NOMO-1 treated with dmso at 0.1 percent for 144 hours (cell line): Measurements from ENCODE around the gene LCA5.
A peak's percentile ranks its signal among the peaks of the same experiment; 100 is the strongest.
"Not testable (repeated sequence)": the region's sequence is repeated elsewhere in the genome, so short reads cannot be mapped to it uniquely, and the experiment has no call there.

Experiments
- DNase-seq: peaks from one replicate; lab custom pipeline; 2025; ENCODE audit not compliant: unreplicated experiment; lab: John Stamatoyannopoulos, UW

Gene LCA5

DNA sequence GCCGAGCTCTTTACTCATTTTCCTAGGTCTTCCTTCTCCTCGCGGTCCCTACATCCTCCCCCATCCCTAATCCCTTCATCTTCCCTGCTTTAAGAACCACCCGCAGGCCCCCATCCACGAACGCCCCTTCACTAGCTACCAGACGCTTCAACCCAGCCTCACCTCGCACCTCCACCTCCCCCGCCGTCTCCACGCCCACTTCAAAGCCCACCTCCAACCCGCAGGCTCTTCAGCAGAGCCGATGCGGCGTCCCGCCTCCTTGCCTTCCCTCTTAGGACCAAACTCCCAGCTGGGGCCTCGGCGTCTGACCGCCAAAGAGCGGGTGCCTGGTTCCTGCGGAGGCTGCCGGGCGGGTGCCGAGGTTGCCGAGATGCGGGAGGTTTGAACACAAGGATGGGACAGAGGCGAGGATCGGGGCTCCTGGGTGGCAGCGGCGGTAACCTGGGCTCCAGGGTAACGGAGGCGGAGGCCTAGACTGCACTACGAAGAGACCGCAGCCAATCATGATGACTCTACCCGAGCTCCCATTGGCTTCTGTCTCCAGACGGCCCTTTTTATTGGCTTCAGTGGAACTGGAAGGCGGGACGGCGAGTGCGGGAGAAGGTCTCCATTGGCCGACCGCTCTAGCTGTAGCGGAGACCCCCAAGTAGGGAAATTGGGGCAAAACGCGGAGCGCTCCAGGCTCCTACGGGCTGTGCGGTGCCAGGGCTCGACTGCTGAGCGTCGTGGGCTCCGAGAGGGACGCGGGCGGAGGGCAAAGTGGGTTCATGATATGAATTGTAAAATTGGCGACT lies at the start of gene LCA5:
Gene LCA5, minus strand, starts transcription at position 477 of the 794 bp plus-strand sequence. CDS start 18,536 bp downstream, outside the sequence.
- peak; percentile 86 for DNase-seq

DNA sequence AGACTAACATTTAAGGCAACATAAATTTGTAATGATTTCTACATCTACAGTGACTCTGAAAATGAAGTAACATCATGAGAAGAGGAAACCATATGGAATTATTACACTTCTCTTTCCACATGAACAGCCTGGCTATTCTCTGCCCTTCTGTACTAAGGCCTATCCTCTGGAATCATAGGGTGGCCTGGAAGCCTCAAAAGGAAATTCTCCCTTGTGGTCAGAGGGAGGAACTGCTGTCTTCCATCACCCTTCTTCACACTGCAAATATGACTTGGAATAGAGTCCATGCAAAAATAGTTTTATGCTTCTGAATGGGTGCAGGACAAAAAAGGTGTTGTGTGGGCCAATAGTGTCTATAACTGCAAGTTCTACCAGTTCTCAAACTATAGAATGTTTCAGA lies 49.3 kb upstream of the LCA5 start:
- DNase-seq = no peak

DNA sequence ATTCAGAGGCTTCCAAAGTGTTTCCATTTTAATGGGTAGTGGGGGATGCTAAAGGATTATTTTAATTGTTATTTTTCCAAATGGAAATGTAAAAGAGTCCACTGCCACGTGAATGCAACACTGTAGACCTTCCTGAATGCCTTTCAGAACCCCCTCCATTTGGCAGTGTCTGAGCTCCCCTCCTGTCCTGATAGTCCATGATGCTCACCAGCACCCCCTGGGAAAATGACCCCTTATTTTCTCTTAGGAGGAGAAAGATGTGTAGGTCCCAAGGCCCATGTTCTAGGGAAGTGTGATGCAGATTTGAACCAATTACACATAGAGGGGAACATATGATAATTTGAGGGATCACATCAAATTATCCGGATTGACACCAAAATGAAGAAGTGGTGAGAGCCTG lies 47.1 kb upstream of the LCA5 start:
- DNase-seq = no peak

DNA sequence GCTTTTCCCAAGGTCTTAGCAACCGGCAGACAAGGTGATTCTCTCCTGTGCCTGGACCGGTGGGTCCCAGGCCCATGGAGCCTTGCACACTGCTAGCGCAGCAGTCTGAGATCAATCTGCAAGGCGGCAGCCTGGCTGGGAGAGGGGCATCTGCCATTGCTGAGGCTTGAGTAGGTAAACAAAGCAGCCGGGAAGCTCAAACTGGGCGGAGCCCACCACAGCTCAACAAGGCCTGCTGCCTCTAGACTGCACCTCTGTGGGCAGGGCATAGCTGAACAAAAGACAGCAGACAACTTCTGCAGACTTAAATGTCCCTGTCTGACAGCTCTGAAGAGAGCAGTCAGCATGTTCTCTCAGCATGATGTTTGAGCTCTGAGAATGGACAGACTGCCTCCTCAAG lies 40.7 kb upstream of the LCA5 start:
- not testable (repeated sequence) for DNase-seq

DNA sequence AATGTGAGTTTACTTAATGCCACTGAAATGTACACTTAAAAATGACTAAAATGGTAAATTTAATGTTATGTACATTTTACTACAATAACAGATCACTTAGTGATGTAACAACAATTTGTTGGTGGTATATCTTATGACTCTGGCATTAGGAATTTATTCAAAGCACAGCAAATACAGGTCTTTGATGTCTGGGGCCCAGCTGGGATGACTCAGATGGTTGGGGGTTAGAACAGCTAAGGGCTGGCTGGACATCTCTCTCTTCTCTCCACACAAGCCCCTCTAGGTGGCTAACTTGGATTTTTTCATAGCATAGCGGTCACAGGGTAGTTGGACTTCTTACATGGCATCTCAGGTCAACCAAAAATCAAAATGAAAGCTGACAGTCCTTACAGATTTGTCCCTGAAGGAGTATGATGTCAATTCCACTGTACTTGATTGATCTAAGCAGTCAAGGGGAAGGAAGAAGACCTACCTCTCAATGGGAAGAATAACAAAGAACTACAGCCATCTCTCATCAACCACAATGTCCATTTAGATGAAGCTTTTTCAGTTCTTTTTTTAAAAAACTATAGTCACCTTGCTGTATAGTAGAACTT lies 37.5 kb upstream of the LCA5 start:
- no peak for DNase-seq

DNA sequence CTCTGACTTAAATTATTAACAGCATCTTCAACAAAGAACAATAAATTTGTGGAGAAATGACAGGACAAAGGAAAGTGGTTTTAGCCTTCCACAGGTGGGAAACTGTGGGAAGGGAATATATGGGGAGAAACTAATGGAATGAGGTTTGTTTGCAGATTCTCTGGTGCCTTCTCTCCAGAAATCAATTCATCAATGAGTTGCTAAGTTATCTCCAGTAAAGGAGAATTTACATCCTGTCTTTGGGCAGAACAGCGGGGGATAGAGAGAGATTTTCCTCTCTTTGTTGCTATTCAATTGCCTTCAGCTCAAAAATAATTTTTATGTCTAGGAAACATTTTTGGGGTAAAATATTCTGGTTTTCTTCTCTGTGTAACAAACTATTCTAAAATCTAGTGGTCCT lies 36.9 kb upstream of the LCA5 start:
- no peak for DNase-seq

DNA sequence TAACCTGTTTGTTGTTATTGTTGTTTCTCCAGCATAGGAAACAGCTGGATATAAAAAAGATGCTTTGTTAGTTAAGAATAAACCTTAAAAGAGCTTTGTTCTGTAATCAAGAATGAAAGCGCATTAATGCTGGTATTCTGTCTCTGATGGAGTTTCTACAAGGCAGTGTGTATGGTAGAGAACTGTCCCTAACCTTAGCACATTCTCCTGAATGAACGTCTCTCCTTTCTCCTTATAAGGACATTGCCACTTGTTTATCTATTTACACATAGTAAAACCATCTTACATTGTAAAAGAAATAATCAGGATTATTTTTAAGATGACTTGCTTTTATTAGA lies 33.8 kb upstream of the LCA5 start:
- no peak for DNase-seq

DNA sequence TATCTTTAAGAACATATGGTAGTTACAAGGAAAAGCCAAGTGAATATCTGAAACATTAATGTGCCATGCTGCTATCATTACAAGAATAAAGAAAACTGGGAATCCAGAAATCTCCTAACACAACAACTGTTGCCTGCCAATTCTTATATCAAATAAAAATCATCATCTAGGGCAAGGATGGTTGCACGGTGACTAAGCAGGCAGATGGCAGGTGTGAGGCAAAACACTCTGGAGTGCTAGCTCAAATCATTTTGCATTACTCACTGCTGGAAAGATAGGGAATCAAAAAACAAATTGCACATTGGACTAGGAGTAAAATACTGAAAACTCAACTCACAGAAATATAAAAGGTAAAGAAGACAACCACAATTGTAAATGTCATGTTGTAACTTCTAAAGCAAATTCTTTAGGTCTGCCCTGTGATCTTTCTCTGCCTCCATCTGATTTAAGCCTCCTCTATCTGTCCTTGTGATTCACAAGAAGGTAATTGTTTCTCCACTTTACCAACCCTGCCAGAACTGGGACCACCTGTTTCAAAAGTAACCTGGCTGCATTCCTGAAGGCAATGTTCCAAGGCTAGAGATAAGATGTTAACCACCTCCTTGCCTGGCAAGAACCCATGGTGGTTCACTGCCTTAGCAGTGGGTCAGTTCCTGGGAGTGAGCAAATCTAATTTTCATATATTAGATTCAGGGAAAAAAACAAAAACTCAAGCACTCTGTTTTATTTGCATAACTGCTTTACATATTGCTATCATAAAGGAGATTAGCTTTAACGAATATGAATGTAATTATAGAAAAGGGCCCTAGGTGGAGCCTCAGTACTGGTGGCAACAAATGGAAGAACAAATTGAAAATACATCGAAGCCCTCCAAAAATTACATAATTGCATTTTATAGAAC lies 33.1 kb upstream of the LCA5 start:
- peak; percentile 11 for DNase-seq

DNA sequence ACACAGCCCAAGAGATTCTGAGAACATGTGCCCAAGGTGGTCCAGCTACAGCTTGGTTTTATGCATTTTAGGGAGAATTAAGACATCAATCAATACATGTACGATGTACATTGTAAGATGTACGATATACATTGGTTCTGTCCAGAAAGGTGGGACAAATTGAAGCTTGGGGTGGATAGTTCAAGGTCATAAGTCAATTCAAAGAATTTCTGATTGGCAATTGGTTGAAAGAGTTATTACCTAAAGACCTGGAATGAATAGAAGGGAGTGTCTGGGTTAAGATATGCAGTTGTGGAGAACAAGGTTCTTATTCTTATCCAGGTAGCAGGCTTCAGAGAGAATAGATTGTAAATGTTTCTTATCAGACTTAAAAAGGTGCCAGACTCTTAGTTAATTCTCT lies 31.8 kb upstream of the LCA5 start:
- DNase-seq = no peak

DNA sequence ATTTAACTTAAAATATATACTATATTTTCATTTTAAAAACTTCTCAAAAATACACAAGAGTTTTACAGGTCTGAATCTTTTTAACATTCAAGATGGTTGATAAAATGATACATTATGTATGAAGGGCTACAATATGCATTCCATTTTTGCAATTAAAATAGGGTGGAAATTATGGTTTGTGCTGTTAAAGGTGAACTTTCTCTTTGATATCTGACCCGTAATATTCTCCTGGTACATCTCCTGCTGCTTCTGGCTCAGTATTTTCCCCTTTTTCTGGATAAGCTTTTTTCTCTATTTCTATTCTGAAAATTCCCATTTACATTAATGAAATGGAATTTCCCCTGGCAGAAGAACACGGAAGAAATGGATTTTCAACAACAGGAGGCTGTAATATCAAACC lies 27.4 kb upstream of the LCA5 start:
- DNase-seq = no peak

DNA sequence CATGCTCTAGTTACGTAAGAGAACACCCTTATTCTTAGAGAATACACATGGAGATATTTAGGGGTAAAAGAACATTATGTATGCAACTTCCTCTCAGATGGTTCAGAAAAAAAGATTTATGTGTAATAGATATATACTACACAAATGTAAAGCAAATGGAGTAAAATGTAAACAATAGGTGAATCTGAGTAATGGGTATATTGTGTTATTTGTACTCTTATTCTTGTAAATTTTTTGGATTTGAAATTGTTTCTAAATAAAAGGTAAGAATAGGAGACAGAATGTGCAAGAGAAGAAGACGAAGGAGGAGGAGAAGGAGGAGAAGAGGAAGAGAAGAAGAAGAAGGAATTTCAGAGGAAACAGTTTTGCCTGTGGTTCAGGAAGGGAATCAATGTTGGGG lies 22.5 kb upstream of the LCA5 start:
- DNase-seq = no peak

DNA sequence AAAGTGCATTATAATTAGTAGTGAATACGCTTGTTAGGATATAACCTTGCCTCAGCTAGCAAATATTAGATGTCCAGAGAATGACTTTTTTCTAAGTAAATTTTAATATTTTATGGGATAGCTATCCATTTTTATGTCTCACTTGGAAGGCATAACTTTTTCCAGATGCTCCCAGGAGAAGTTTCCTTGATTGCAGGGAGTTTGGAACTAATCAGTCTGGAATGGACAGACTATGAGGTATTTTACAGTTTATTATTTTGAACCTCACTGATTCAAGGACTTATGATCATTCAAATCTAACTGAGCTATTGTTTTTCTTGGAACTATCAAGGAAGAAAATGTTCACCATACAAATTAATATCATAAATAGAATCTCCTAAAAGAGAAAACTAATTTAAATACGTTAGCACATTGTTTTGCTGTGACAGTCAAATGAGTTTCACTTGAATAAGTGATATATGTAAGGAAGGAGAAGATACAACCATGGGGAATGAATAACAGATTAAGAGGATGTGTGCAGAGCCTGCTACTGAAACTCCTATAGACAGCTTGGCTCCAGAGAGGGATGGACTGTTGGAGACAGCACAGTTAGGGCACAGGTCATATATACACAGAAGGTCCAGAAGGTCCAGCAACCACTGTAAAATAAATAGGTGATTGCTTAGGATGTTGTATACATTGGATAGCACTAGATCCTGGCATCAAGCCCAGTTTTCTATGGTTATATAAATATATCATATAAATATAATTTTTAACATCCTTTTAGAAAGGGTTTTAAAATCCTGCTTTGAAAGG lies 20.6 kb upstream of the LCA5 start:
- DNase-seq = no peak

DNA sequence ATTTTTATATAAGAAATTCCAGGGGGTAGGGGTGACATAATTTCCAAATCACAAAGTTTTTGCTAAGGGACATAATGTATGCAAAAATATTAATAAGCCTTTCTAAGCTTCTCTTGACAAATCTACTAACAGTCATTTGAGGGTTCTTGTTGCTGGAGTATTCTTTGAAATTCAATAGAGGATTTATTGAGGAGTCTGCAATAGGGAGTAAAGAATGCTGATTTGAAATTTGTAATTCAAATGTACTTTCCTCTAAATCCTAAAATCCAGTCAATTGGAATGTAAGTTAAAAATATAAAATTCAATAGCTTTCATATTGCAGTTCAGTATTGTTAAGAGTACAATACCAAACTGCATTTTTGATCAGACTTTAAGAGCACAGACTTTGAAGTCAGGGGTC lies 17.1 kb upstream of the LCA5 start:
- DNase-seq = no peak

DNA sequence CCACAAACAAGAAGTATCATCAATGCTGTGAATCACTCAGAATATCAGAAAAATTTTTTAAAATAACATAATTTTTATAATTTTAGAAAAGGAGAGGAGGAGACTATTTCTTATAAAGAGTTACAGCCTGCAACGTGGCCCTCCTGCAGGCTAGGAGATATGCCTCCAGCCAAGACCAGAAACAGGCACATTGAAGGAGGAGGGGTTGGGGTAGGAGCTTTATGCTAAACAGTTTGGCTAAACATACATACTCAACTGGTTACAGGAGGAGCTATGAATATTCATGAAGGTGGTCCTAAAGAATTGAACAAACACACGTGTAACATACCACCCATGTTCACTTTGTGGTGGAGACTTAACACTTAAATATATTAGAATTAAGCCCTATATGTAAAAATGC lies 14.2 kb upstream of the LCA5 start:
- no peak for DNase-seq

DNA sequence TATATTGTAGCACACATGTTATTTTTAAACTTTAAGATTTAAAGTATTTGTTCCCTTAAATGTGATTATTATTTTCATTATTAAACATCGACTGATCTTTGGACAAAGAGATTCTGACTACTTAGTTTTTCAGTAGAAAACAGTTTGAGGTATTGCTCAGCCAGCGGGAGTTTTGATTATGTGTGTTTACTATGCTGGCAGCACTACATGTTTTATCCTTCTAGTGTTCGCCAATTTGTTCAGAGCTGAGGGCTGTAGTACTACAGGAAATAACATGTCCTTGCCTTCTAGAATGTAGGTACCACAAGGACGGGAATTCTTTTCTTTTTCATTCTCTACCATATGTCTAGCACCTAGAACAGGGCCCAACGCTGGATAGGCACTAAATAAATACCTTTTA lies 11.1 kb upstream of the LCA5 start:
- no peak for DNase-seq

DNA sequence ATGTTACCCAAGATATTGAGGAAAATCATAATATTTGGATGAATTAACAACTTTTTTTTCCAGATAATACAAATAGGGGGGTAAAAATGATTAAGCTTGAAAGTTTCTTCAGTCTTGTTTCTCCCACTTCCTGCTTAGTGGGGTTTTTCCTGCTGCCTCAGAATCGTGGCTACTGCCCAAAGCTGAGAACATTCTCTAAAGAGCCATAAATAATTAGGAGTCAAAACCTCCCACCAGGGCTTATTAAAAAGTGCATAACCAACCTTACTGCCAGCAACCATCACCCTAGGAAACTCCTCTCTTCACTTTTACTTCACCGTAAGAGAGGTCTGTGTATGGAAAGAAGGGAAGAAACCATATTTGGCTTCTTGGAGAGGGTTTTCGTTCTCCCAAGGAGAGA lies 9.0 kb upstream of the LCA5 start:
- no peak for DNase-seq

DNA sequence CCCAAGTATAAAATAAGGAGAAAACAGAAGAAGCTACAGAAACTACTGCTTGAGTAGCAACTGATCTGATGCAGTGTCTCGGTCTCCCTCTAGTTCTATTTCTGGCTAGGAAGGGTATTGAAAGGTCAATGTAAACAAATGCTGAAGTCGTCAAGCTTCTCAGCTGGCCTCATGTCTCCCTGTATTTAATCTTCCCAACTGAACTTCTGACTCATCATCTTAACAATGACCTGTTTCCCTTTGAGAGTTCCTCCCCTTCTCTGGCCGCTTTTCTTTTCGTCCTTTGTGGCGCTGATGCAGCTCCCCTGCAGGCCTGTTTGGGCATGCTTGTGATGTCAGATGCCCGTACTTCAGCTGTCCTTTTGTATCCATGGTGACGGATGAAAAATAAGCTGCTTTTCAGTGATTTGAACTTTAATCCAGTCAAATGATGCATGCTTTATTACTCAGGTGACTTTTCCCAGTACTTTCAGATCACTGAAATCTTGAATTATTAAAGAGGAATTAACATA lies 7.8 kb upstream of the LCA5 start:
- peak; percentile 91 for DNase-seq

DNA sequence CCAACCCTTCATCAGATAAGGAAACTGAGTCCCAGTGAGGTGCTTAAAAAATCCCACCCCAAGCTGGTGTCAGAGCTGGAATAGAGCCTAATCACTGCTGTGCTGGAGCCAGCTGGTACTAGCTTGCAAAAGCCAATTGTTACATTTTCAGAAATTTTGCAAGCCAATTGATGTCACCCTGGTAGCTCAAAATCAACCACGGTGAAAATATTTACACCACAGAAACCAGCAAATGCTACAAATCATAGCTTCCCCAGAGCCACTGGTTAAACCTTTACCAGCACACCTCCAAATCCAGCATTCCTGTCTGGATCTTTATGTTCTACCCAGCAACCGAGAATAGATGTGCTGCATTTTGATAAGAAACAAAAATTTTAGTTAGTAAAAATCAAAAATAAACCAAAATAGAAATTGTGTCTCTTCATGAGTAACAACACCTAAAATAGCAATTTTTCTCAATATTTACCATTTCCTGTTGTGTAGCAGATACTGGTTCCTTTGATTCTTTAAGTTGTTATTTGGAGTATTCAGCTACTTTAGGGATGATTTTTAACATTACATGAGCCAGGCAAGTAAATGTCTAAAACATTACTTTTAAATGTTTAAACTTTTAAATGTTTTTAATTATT lies 7.2 kb upstream of the LCA5 start:
- DNase-seq = no peak

DNA sequence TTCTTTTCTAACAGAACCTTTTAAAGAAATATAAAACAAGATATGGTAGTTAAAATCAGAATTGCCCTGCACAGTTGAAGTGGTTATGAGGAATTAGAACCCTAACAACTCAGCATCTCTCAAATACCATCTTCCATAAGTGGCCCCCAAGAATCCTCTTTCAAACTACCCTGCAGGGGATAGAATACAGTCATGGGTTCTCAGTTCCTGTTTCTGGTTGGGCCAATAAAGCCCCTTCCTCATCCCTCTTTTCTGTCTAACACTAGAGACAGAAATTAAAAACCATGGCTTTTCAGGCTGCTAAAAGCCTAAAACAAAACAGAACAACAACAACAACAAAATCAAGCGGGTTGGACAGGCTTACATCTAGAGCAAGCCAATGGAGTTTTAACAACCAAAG lies 6.7 kb upstream of the LCA5 start:
- DNase-seq = no peak

DNA sequence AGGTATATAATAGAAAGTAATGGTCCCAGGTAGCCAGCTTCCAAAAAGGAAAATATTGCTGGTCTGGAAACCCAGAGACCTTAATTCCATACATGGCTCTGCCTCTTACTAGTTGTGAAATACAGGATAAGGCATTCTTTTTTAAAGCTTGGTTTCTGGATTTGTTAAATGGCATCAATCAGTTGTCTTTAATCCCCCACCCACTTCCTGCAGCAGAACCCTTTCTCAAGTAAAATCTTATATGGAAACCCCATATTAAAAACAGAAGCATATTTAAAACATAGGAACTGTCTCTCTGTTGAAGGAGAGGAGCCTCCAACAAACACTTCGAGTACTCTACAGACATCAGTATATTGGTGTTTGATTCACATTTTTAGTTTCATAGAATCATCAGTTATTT lies 6.2 kb upstream of the LCA5 start:
- DNase-seq = no peak
